BLaER1 (cell line): ENCODE data around the gene NOTCH3.
A peak's percentile ranks its signal among the peaks of the same experiment; 100 is the strongest.

Experiments
- H3K27ac ChIP-seq: shearing (Covaris generic); formaldehyde crosslinking; 2 replicates; pipeline ENCODE4 v1.8.1; 2022
- H3K27me3 ChIP-seq: shearing (Covaris generic); formaldehyde crosslinking; 2 replicates; pipeline ENCODE4 v1.8.1; 2022
- H3K36me3 ChIP-seq: shearing (Covaris generic); formaldehyde crosslinking; 2 replicates; pipeline ENCODE4 v1.8.1; 2022
- H3K4me1 ChIP-seq: shearing (Covaris generic); formaldehyde crosslinking; 2 replicates; pipeline ENCODE4 v1.8.1; 2022
- H3K4me2 ChIP-seq: shearing (Covaris generic); formaldehyde crosslinking; 2 replicates; pipeline ENCODE4 v1.8.1; 2022
- H3K4me3 ChIP-seq: shearing (Covaris generic); formaldehyde crosslinking; 2 replicates; pipeline ENCODE4 v1.8.1; 2022
- H3K9ac ChIP-seq: shearing (Covaris generic); formaldehyde crosslinking; 2 replicates; pipeline ENCODE4 v1.8.1; 2022
- H3K9me3 ChIP-seq: shearing (Covaris generic); formaldehyde crosslinking; 2 replicates; pipeline ENCODE4 v1.8.1; 2022
- H4K20me1 ChIP-seq: shearing (Covaris generic); formaldehyde crosslinking; 2 replicates; pipeline ENCODE4 v1.8.1; 2022
- Cebpa-rat ChIP-seq: shearing (Covaris generic); IDR thresholded peaks from 2 replicates; pipeline ENCODE4 v1.8.1; 2022

The NOTCH3 gene

GRCh38 chr19:15173746-15174404, 26.9 kb downstream of the NOTCH3 start:
- no peak for TF ChIP-seq Cebpa-rat
- Histone ChIP-seq H4K20me1 (peaks cover 47% of the 10 kb centered on the region), H3K9ac (no peak overlapping the region), H3K4me3 (no peak overlapping the region), H3K4me1 (peaks cover 8% of the 10 kb centered on the region), H3K4me2 (no peak overlapping the region), H3K36me3 (peaks cover 90% of the 10 kb centered on the region), H3K27me3 (no peaks in the 10 kb centered on the region), H3K9me3 (0 out of 2 replicates have a peak, but pooled peaks cover 1% of the 10 kb centered on the region), H3K27ac (no peak overlapping the region)

GRCh38 chr19:15170345-15170744, 30.4 kb downstream of the NOTCH3 start:
- H3K36me3 ChIP-seq, result peaks cover 97% of the 10 kb centered on the region
- TF ChIP-seq Cebpa-rat, result no peak

GRCh38 chr19:15169541-15170285, 31.1 kb downstream of the NOTCH3 start:
- no peaks in the 10 kb centered on the region for H3K4me1 ChIP-seq
- H3K27ac ChIP-seq, result no peak overlapping the region
- H3K9me3 ChIP-seq, result peaks cover 43% of the 10 kb centered on the region
- no peak overlapping the region for H3K4me3 ChIP-seq
- H4K20me1 ChIP-seq, result peaks cover 10% of the 10 kb centered on the region
- H3K4me2 ChIP-seq, result no peak overlapping the region
- no peak for TF ChIP-seq Cebpa-rat
- no peaks in the 10 kb centered on the region for H3K27me3 ChIP-seq
- no peak overlapping the region for H3K9ac ChIP-seq
- H3K36me3 ChIP-seq, result peaks cover 98% of the 10 kb centered on the region

More at GRCh38 chr19:15170345-15170744, 30.4 kb downstream of the NOTCH3 start:
- no peak overlapping the region for H3K27ac ChIP-seq
- peaks cover 14% of the 10 kb centered on the region for H4K20me1 ChIP-seq
- H3K9me3 ChIP-seq, result peaks cover 37% of the 10 kb centered on the region
- no peak overlapping the region for H3K4me3 ChIP-seq
- no peak overlapping the region for H3K9ac ChIP-seq
- no peaks in the 10 kb centered on the region for H3K4me1 ChIP-seq
- H3K27me3 ChIP-seq, result no peaks in the 10 kb centered on the region
- no peak overlapping the region for H3K4me2 ChIP-seq

GRCh38 chr19:15166700-15167099, 34.1 kb downstream of the NOTCH3 start:
- Histone ChIP-seq H3K9ac (no peak overlapping the region), H3K27me3 (no peaks in the 10 kb centered on the region), H3K4me2 (no peak overlapping the region), H3K36me3 (peaks cover 100% of the 10 kb centered on the region), H3K9me3 (peaks cover 44% of the 10 kb centered on the region), H3K4me1 (no peaks in the 10 kb centered on the region), H3K27ac (no peak overlapping the region), H3K4me3 (0 out of 2 replicates have a peak overlapping the region, but pooled peaks have one; percentile 18), H4K20me1 (no peaks in the 10 kb centered on the region)
- no peak for TF ChIP-seq Cebpa-rat

- Histone ChIP-seq H3K4me2 (no peak overlapping the region), H3K27me3 (no peaks in the 10 kb centered on the region), H3K9me3 (peaks cover 17% of the 10 kb centered on the region), H3K4me1 (no peaks in the 10 kb centered on the region), H3K27ac (no peak overlapping the region), H3K36me3 (peaks cover 72% of the 10 kb centered on the region), H3K9ac (no peak overlapping the region), H4K20me1 (no peaks in the 10 kb centered on the region), H3K4me3 (no peak overlapping the region)
- TF ChIP-seq Cebpa-rat, result no peak
Observed at GRCh38 chr19:15161028-15161984, 39.5 kb downstream of the NOTCH3 start.

GRCh38 chr19:15159251-15159650, 41.5 kb downstream of the NOTCH3 start:
- no peak for TF ChIP-seq Cebpa-rat
- H3K27me3 ChIP-seq, result no peaks in the 10 kb centered on the region
- no peak overlapping the region for H3K9ac ChIP-seq
- no peaks in the 10 kb centered on the region for H4K20me1 ChIP-seq
- H3K4me1 ChIP-seq, result no peaks in the 10 kb centered on the region
- no peak overlapping the region for H3K4me3 ChIP-seq
- no peak overlapping the region for H3K4me2 ChIP-seq
- no peak overlapping the region for H3K27ac ChIP-seq
- H3K9me3 ChIP-seq, result peaks cover 3% of the 10 kb centered on the region
- peaks cover 52% of the 10 kb centered on the region for H3K36me3 ChIP-seq

GRCh38 chr19:15156391-15156790, 44.4 kb downstream of the NOTCH3 start:
- TF ChIP-seq Cebpa-rat, result no peak
- Histone ChIP-seq H3K27me3 (no peaks in the 10 kb centered on the region), H3K9me3 (peaks cover 5% of the 10 kb centered on the region), H3K4me1 (0 out of 2 replicates have a peak, but pooled peaks cover 5% of the 10 kb centered on the region), H3K27ac (no peak overlapping the region), H4K20me1 (no peaks in the 10 kb centered on the region), H3K4me3 (no peak overlapping the region), H3K4me2 (no peak overlapping the region), H3K9ac (no peak overlapping the region), H3K36me3 (peaks cover 23% of the 10 kb centered on the region)

- Histone ChIP-seq H3K27me3 (no peaks in the 10 kb centered on the region), H3K27ac (no peak overlapping the region), H3K4me3 (no peak overlapping the region), H3K36me3 (peaks cover 12% of the 10 kb centered on the region), H3K4me2 (no peak overlapping the region), H3K4me1 (0 out of 2 replicates have a peak, but pooled peaks cover 5% of the 10 kb centered on the region), H3K9ac (no peak overlapping the region), H3K9me3 (peaks cover 5% of the 10 kb centered on the region), H4K20me1 (no peaks in the 10 kb centered on the region)
- TF ChIP-seq Cebpa-rat, result no peak
Observed at GRCh38 chr19:15155296-15155695, 45.5 kb downstream of the NOTCH3 start.

GRCh38 chr19:15154002-15154612, 46.7 kb downstream of the NOTCH3 start:
- H3K36me3 ChIP-seq, result 0 out of 2 replicates have a peak, but pooled peaks cover under 1% of the 10 kb centered on the region
- peaks cover 5% of the 10 kb centered on the region for H3K9me3 ChIP-seq
- H4K20me1 ChIP-seq, result no peaks in the 10 kb centered on the region
- no peak overlapping the region for H3K27ac ChIP-seq
- H3K27me3 ChIP-seq, result no peaks in the 10 kb centered on the region
- TF ChIP-seq Cebpa-rat, result no peak
- no peak overlapping the region for H3K9ac ChIP-seq
- H3K4me1 ChIP-seq, result 0 out of 2 replicates have a peak, but pooled peaks cover 5% of the 10 kb centered on the region
- no peak overlapping the region for H3K4me3 ChIP-seq
- H3K4me2 ChIP-seq, result no peak overlapping the region
